Sigmoid colon (tissue), 4 donors: ENCODE data around the gene TBL3.

ENCODE experiments used
- EP300 ChIP-seq, 4 donors: sonication (generic); formaldehyde crosslinking; IDR thresholded peaks; one replicate each; pipeline ENCODE4 v1.6.1; 2017; ENCODE audit warnings: antibody characterized with exemption in 4 of 4
- POLR2AphosphoS5 ChIP-seq, 4 donors: sonication (generic); formaldehyde crosslinking; IDR thresholded peaks; one replicate each; pipeline ENCODE4 v1.6.1; 2017; ENCODE audit warnings: antibody characterized with exemption in 4 of 4

DNA sequence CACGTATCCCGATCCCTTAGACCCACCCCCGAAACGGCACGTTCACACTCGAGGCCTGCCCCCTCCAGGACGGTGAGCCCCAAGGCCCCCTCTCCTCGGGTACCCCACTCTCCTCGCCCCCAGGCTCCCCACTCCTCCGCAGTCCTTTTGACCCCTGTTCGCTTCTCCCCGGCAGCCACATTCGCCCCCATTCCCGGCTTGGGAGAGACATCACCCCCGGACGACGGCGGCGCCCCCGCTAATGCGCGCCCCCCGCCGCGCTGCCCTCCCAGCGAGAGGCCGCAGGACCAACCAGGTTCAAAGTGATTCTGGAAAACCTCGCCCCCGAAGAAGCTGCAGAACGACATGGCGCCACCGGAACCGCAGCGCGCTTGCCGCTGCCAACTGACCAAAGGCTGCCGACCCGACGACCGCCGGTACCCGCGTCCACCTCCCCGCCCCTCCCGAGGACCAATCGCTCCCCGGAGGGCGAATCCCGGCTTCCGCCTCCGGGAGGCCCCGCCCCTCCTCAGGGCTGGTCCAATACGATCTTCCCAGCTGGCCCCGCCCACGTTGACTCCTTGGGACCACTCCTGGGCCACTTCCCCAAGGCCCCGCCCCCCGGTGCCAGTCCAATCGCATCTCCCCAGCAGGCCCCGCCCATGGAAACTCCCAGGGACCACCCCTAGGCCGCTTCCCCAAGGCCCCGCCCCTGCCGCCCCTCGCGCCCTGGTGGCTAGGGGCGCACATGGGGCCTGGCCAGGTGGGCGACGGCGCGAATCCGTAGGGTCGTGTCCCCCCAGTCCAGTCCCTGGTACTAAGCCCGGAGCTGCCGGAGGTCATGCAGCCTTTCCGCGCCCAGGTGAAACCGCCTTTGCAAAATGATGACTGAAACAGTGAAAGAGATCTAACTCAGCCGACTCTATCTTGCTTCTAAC, 28.8 kb upstream of the TBL3 start, which contains the start of gene MSRB1:
- TF ChIP-seq POLR2AphosphoS5 (IDR thresholded peaks at IDR 0.05) = peak; percentile 96 to 99 (median 98)
- TF ChIP-seq EP300 (IDR thresholded peaks at IDR 0.05) = no peak
